ENCODE measurements around the gene RBSN. TPM values are rescaled to one million over a fixed set of nuclear protein-coding genes. Genes with fewer than 3 reads are reported as not detected.

RBSN gene
- total RNA-seq, 1 donor from 2014 or later = 17.3 TPM

- no peak overlapping the region for H3K4me3 ChIP-seq
- no peak for TF ChIP-seq CTCF (IDR thresholded peaks at IDR 0.05; ENCODE audit: borderline replicate concordance)
- peaks cover 5% of the 10 kb centered on the region for H3K9me3 ChIP-seq (replicated peaks)
- no peak overlapping the region for H3K27ac ChIP-seq (replicated peaks)
- peaks cover 18% of the 10 kb centered on the region for H3K4me1 ChIP-seq
- no peak for DNase-seq
- H3K27me3 ChIP-seq (ENCODE audit: low read depth) = peaks cover 12% of the 10 kb centered on the region
- intact Hi-C loops (cut with micrococcal nuclease) = no loop called here
- no peaks in the 10 kb centered on the region for H3K36me3 ChIP-seq
These were observed 14.9 kb upstream of the RBSN start for GRCh38 chr3:15113884-15114283.

- peaks cover 14% of the 10 kb centered on the region for H3K4me1 ChIP-seq
- H3K27ac ChIP-seq (replicated peaks) = no peak overlapping the region
- no peak overlapping the region for H3K4me3 ChIP-seq
- no peaks in the 10 kb centered on the region for H3K36me3 ChIP-seq
- DNase-seq = no peak
- H3K27me3 ChIP-seq (ENCODE audit: low read depth) = peaks cover 12% of the 10 kb centered on the region
- intact Hi-C loops (cut with micrococcal nuclease) = no loop called here
- H3K9me3 ChIP-seq (replicated peaks) = peaks cover 5% of the 10 kb centered on the region
- TF ChIP-seq CTCF (IDR thresholded peaks at IDR 0.05; ENCODE audit: borderline replicate concordance) = no peak
These were observed 14.5 kb upstream of the RBSN start for GRCh38 chr3:15113471-15113870.

- Histone ChIP-seq H3K27ac (replicated peaks) (no peak overlapping the region), H3K9me3 (replicated peaks) (peaks cover 5% of the 10 kb centered on the region), H3K4me1 (peaks cover 14% of the 10 kb centered on the region), H3K36me3 (no peaks in the 10 kb centered on the region), H3K4me3 (no peak overlapping the region), H3K27me3 (ENCODE audit: low read depth) (peaks cover 11% of the 10 kb centered on the region)
- no peak for TF ChIP-seq CTCF (IDR thresholded peaks at IDR 0.05; ENCODE audit: borderline replicate concordance)
- intact Hi-C loops (cut with micrococcal nuclease) = no loop called here
- DNase-seq = no peak
These were observed 13.1 kb upstream of the RBSN start for GRCh38 chr3:15112011-15112410.

GRCh38 chr3:15110206-15110605 is 11.3 kb upstream of the RBSN start:
- no peak for DNase-seq

GRCh38 chr3:15108869-15109268 is 9.9 kb upstream of the RBSN start:
- intact Hi-C loops (cut with micrococcal nuclease) = no loop called here
- Histone ChIP-seq H3K36me3 (no peaks in the 10 kb centered on the region), H3K4me1 (peaks cover 7% of the 10 kb centered on the region), H3K9me3 (replicated peaks) (no peaks in the 10 kb centered on the region), H3K27ac (replicated peaks) (no peak overlapping the region), H3K27me3 (ENCODE audit: low read depth) (peaks cover 11% of the 10 kb centered on the region), H3K4me3 (no peak overlapping the region)
- TF ChIP-seq CTCF (IDR thresholded peaks at IDR 0.05; ENCODE audit: borderline replicate concordance) = no peak
- DNase-seq = no peak

More at GRCh38 chr3:15110206-15110605, 11.3 kb upstream of the RBSN start:
- no peak for TF ChIP-seq CTCF (IDR thresholded peaks at IDR 0.05; ENCODE audit: borderline replicate concordance)
- H3K27ac ChIP-seq (replicated peaks) = no peak overlapping the region
- peaks cover 11% of the 10 kb centered on the region for H3K27me3 ChIP-seq (ENCODE audit: low read depth)
- H3K36me3 ChIP-seq = no peaks in the 10 kb centered on the region
- no peaks in the 10 kb centered on the region for H3K9me3 ChIP-seq (replicated peaks)
- peaks cover 7% of the 10 kb centered on the region for H3K4me1 ChIP-seq
- intact Hi-C loops (cut with micrococcal nuclease) = no loop called here
- no peak overlapping the region for H3K4me3 ChIP-seq

Measured in left ventricle myocardium inferior (tissue), 1 donor.